CD14-positive monocyte (primary cell): ENCODE data around the gene WASF2. TPM values are rescaled to one million over a fixed set of nuclear protein-coding genes. Genes with fewer than 3 reads are reported as not detected.
A peak's percentile ranks its signal among the peaks of the same experiment; 100 is the strongest.

Experiments
- DNase-seq, 3 donors: peaks; one replicate each; pipeline ENCODE4 v3.0.0-alpha.2; 2011 to 2022
- H2AFZ ChIP-seq: 2 replicates; pipeline ENCODE4 v1.6.0; 2012; ENCODE audit warnings: mild to moderate bottlenecking, low read depth, low read length, inconsistent platforms; ENCODE audit not compliant: insufficient read depth, poor library complexity, severe bottlenecking
- H3K27ac ChIP-seq, 2 donors: 1 replicate in 1 of 2; 2 replicates in 1 of 2; pipeline ENCODE4 v1.5.1; 2012 to 2013; ENCODE audit warnings: low read length in 2 of 2, control low read depth in 1 of 2, inconsistent platforms in 1 of 2, low read depth in 1 of 2, mild to moderate bottlenecking in 1 of 2
- H3K27me3 ChIP-seq, 2 donors: one replicate each; pipeline versions ENCODE4 v1.6.0 to v1.6.1; 2011 to 2013; ENCODE audit warnings: low read length in 2 of 2; ENCODE audit not compliant: control insufficient read depth in 2 of 2, insufficient read depth in 2 of 2
- H3K36me3 ChIP-seq, 2 donors: replicated peaks in 1 of 2; 1 replicate in 1 of 2; 2 replicates in 1 of 2; pipeline versions ENCODE4 v1.5.1 to v1.6.1; 2012 to 2013; ENCODE audit warnings: low read length in 2 of 2, control low read depth in 1 of 2, inconsistent platforms in 1 of 2, mild to moderate bottlenecking in 1 of 2; ENCODE audit not compliant: insufficient read depth in 2 of 2, control insufficient read depth in 1 of 2
- H3K4me1 ChIP-seq, 2 donors: 1 replicate in 1 of 2; 2 replicates in 1 of 2; pipeline versions ENCODE4 v1.5.1 to v1.6.1; 2012 to 2013; ENCODE audit warnings: low read length in 2 of 2, control low read depth in 1 of 2, inconsistent platforms in 1 of 2, mild to moderate bottlenecking in 1 of 2, moderate library complexity in 1 of 2; ENCODE audit not compliant: insufficient read depth in 2 of 2, control insufficient read depth in 1 of 2
- H3K4me2 ChIP-seq: replicated peaks from 2 replicates; pipeline ENCODE3; 2012; ENCODE audit warnings: low read length, moderate library complexity, mild to moderate bottlenecking; ENCODE audit not compliant: poor library complexity, severe bottlenecking; ENCODE audit errors: extremely low read depth
- H3K4me3 ChIP-seq, 3 experiments: fragments of 200-600 bp in 1 of 3; sonication (generic) in 1 of 3; replicated peaks in 1 of 3; 1 replicate in 2 of 3; 2 replicates in 1 of 3; pipeline ENCODE4 v1.5.1; 2011 to 2013; ENCODE audit warnings: low read length in 3 of 3, mild to moderate bottlenecking in 3 of 3, control low read depth in 2 of 3, low read depth in 2 of 3, inconsistent platforms in 1 of 3, moderate library complexity in 1 of 3
- H3K79me2 ChIP-seq: 2 replicates; pipeline ENCODE4 v1.6.0; 2012; ENCODE audit warnings: mild to moderate bottlenecking, control low read depth, inconsistent platforms, low read length, moderate library complexity; ENCODE audit not compliant: insufficient read depth
- H3K9ac ChIP-seq: 2 replicates; pipeline ENCODE4 v1.6.0; 2017; ENCODE audit warnings: low read length, mild to moderate bottlenecking; ENCODE audit not compliant: insufficient read depth, poor library complexity, severe bottlenecking
- H3K9me3 ChIP-seq, 2 donors: replicated peaks in 1 of 2; 1 replicate in 1 of 2; 2 replicates in 1 of 2; pipeline versions ENCODE4 v1.5.1 to v1.6.1; 2012 to 2013; ENCODE audit warnings: low read length in 2 of 2, control low read depth in 1 of 2; ENCODE audit not compliant: control insufficient read depth in 1 of 2, insufficient read depth in 1 of 2
- H4K20me1 ChIP-seq: 2 replicates; pipeline ENCODE4 v1.6.0; 2012; ENCODE audit warnings: mild to moderate bottlenecking, low read length, control low read depth, moderate library complexity; ENCODE audit not compliant: insufficient read depth
- H3K27ac Mint-ChIP-seq, 7 donors: one replicate each; pipeline ENCODE4 v1.8.0; 2020; ENCODE audit warnings: mild to moderate bottlenecking in 7 of 7, mixed read lengths in 7 of 7, moderate library complexity in 6 of 7, inconsistent platforms in 2 of 7
- H3K27me3 Mint-ChIP-seq, 3 donors: one replicate each; pipeline ENCODE4 v1.8.0; 2021 to 2022; ENCODE audit warnings: low read depth in 3 of 3, mild to moderate bottlenecking in 3 of 3, mixed read lengths in 3 of 3, moderate library complexity in 3 of 3, inconsistent platforms in 1 of 3
- H3K36me3 Mint-ChIP-seq, 2 donors: one replicate each; pipeline ENCODE4 v1.8.0; 2020; ENCODE audit warnings: mixed read lengths in 2 of 2, inconsistent platforms in 1 of 2, mild to moderate bottlenecking in 1 of 2
- H3K4me1 Mint-ChIP-seq: one replicate; pipeline ENCODE4 v1.8.0; 2020; ENCODE audit warnings: mild to moderate bottlenecking, mixed read lengths
- H3K4me3 Mint-ChIP-seq, 2 donors: one replicate each; pipeline ENCODE4 v1.8.0; 2020; ENCODE audit warnings: mild to moderate bottlenecking in 2 of 2, mixed read lengths in 2 of 2, moderate library complexity in 1 of 2
- H3K9me3 Mint-ChIP-seq, 7 donors: one replicate each; pipeline ENCODE4 v1.8.0; 2020 to 2022; ENCODE audit warnings: mixed read lengths in 7 of 7, mild to moderate bottlenecking in 6 of 7, moderate library complexity in 6 of 7, inconsistent platforms in 2 of 7
- CTCF ChIP-seq: fragments of 200-600 bp; IDR thresholded peaks from one replicate; pipeline ENCODE4 v1.8.0; 2022; ENCODE audit warnings: antibody characterized with exemption, mild to moderate bottlenecking
- WGBS: methylation state at CpG from one replicate; pipeline ENCODE4 v1.1.5; 2013; ENCODE audit warnings: missing lambda C conversion rate; ENCODE audit not compliant: insufficient coverage; 5-methylcytosine and 5-hydroxymethylcytosine counted together
- intact Hi-C, 2 donors: fragments of 100-400 bp; cut with micrococcal nuclease; formaldehyde crosslinking; loops; one replicate each; pipeline versions ENCODE4 v1.15.0 to v1.15.1; 2023
- polyA plus RNA-seq, 3 donors: library from polyadenylated mRNA; depleted of rRNA in 1 of 3; unstranded in 2 of 3; stranded (reverse) in 1 of 3; fragments of 300-500 nt in 2 of 3; fragments of >200 nt in 1 of 3; fragmentation: Illumina TruSeq in 2 of 3; gene quantifications; 1 replicate in 2 of 3; 2 replicates in 1 of 3; pipeline ENCODE4 v1.2.3, GENCODE V29; 2012 to 2021

WASF2 gene
- polyA plus RNA-seq, 3 donors = 53.5 to 91.6 (median 86.4) TPM

DNA sequence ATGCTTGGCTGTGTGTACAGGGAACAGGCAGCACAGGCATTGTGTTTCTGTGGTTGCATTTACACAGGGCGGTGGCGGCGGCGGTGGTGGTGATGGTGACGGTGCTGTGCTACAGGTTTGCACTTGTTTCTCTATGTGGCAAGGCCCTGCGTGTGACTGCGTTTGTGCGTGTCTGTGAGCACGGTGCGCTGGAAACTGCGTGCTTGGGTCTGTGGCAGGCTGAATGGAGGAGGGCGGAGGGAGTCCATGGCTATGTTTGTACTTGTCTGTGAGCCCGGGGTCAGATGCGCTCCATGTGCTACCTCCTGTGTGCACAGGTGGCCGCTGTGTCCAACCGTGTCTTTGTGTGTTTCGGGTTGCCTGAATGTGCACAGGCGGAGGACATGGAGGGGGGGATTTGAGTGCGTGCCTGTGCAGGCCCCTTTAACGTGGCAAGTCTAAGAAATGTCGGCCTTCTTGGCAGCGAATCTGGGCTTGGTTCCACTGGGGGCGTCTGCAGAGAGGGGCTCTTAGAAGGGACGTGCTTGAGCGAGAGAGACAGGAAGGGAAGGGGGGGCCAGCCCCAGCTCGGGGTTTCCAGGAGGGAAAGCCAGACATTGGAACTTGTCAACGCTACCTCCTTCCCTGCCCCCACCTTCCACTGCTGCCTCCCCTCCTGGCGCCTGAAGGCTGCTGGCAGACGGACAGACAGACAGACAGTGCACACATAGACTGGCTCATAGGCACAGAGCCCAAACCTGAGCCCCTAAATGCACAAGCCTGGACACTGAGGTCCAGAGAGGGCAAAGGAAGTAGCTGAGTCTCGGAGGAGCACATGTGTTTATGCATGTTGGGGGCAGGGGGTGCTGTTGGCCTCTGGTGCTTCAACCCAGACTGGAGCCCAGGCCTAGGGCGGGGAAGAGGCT is 32.7 kb upstream of the WASF2 start:
- Histone ChIP-seq H3K4me2 (peak overlapping the region; percentile 3), H3K4me3 (no peak overlapping the region), H3K27me3 (no peaks in the 10 kb centered on the region), H3K27ac (no peak overlapping the region), H3K36me3 (no peaks in the 10 kb centered on the region), H2AFZ (peak overlapping the region; percentile 46), H3K9ac (no peak overlapping the region), H3K9me3 (no peaks in the 10 kb centered on the region), H4K20me1 (no peaks in the 10 kb centered on the region), H3K4me1 (peaks cover 68 to 71% of the 10 kb centered on the region in 2 donors), H3K79me2 (peaks cover 15% of the 10 kb centered on the region)
- TF ChIP-seq CTCF = peak; percentile 37
- peak in 2 of 3 donors; percentile 26 to 39 for DNase-seq
- H3K4me3 Mint-ChIP-seq = peak overlapping the region; percentile 16 to 52
- intact Hi-C loops = no loop called here
- H3K9me3 Mint-ChIP-seq = no peaks in the 10 kb centered on the region
- H3K4me1 Mint-ChIP-seq = peaks cover 71% of the 10 kb centered on the region
- peaks cover 0 to 15% (median 8%) of the 10 kb centered on the region in 3 donors for H3K27me3 Mint-ChIP-seq
- peak overlapping the region in 2 of 7 donors; percentile 10 to 28 for H3K27ac Mint-ChIP-seq
- WGBS = 56% methylated on average over 28 of the region's 31 CpGs
- H3K36me3 Mint-ChIP-seq = no peaks in the 10 kb centered on the region

GRCh38 chr1:27521861-27522431 is 32.0 kb upstream of the WASF2 start:
- Histone ChIP-seq H3K27ac (no peak overlapping the region), H2AFZ (peak overlapping the region; percentile 81)

More at GRCh38 chr1:27521861-27522431, 32.0 kb upstream of the WASF2 start:
- no peak for DNase-seq
- H3K27ac Mint-ChIP-seq = peak overlapping the region in 1 of 7 donors; percentile 10
- intact Hi-C loops = no loop called here
- TF ChIP-seq CTCF = no peak
- peaks cover 14% of the 10 kb centered on the region for H3K79me2 ChIP-seq
- peak overlapping the region in 1 of 3 experiments; percentile 27 for H3K4me3 ChIP-seq
- H3K27me3 Mint-ChIP-seq = peaks cover 0 to 15% (median 8%) of the 10 kb centered on the region in 3 donors
- no peaks in the 10 kb centered on the region for H4K20me1 ChIP-seq
- no peak overlapping the region for H3K4me2 ChIP-seq
- H3K36me3 Mint-ChIP-seq = no peaks in the 10 kb centered on the region
- no peaks in the 10 kb centered on the region for H3K27me3 ChIP-seq
- H3K9me3 Mint-ChIP-seq = no peaks in the 10 kb centered on the region
- peaks cover 60 to 64% of the 10 kb centered on the region in 2 donors for H3K4me1 ChIP-seq
- WGBS = 51% methylated on average over 9 of the region's 9 CpGs
- H3K9ac ChIP-seq = peak overlapping the region; percentile 39
- H3K9me3 ChIP-seq = no peaks in the 10 kb centered on the region
- peak overlapping the region; percentile 29 to 68 for H3K4me3 Mint-ChIP-seq
- H3K4me1 Mint-ChIP-seq = peaks cover 68% of the 10 kb centered on the region
- no peaks in the 10 kb centered on the region for H3K36me3 ChIP-seq
